ENCODE data around the gene C10orf90. TPM values are rescaled to one million over a fixed set of nuclear protein-coding genes. Genes with fewer than 3 reads are reported as not detected.

Gene C10orf90
- total and polyA plus RNA-seq, 2 experiments from 2014 or later, result not detected

- Histone ChIP-seq H3K27me3 (no peaks in the 10 kb centered on the region), H3K4me3 (no peak overlapping the region), H3K36me3 (no peaks in the 10 kb centered on the region), H3K4me1 (ENCODE audit: low read depth) (no peaks in the 10 kb centered on the region), H3K27ac (no peak overlapping the region), H3K9me3 (ENCODE audit: low read depth) (no peaks in the 10 kb centered on the region)
- no peak for DNase-seq (ENCODE audit: low read depth in 1 of 2, low spot score in 1 of 2)
- TF ChIP-seq, protein P1, sequence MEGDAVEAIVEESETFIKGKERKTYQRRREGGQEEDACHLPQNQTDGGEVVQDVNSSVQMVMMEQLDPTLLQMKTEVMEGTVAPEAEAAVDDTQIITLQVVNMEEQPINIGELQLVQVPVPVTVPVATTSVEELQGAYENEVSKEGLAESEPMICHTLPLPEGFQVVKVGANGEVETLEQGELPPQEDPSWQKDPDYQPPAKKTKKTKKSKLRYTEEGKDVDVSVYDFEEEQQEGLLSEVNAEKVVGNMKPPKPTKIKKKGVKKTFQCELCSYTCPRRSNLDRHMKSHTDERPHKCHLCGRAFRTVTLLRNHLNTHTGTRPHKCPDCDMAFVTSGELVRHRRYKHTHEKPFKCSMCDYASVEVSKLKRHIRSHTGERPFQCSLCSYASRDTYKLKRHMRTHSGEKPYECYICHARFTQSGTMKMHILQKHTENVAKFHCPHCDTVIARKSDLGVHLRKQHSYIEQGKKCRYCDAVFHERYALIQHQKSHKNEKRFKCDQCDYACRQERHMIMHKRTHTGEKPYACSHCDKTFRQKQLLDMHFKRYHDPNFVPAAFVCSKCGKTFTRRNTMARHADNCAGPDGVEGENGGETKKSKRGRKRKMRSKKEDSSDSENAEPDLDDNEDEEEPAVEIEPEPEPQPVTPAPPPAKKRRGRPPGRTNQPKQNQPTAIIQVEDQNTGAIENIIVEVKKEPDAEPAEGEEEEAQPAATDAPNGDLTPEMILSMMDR (IDR thresholded peaks at IDR 0.05; ENCODE audit: low read depth, low read length), result no peak
Measured at GRCh38 chr10:126509182-126509581, 161.3 kb downstream of the C10orf90 start.

- H3K9me3 ChIP-seq (ENCODE audit: low read depth), result no peaks in the 10 kb centered on the region
- no peaks in the 10 kb centered on the region for H3K27me3 ChIP-seq
- H3K4me1 ChIP-seq (ENCODE audit: low read depth), result no peaks in the 10 kb centered on the region
- H3K36me3 ChIP-seq, result no peaks in the 10 kb centered on the region
- H3K27ac ChIP-seq, result no peak overlapping the region
- peak in 1 of 2 donors; percentile 66 for DNase-seq (ENCODE audit: low read depth in 1 of 2, low spot score in 1 of 2)
- TF ChIP-seq, protein P1 (IDR thresholded peaks at IDR 0.05; ENCODE audit: low read depth, low read length), result no peak
- H3K4me3 ChIP-seq, result no peak overlapping the region
Measured at GRCh38 chr10:126508535-126509040, 161.9 kb downstream of the C10orf90 start.

- Histone ChIP-seq H3K4me3 (no peak overlapping the region), H3K9me3 (ENCODE audit: low read depth) (no peaks in the 10 kb centered on the region), H3K27ac (no peak overlapping the region), H3K36me3 (no peaks in the 10 kb centered on the region), H3K27me3 (no peaks in the 10 kb centered on the region), H3K4me1 (ENCODE audit: low read depth) (no peaks in the 10 kb centered on the region)
- DNase-seq (ENCODE audit: low read depth in 1 of 2, low spot score in 1 of 2), result no peak
- TF ChIP-seq, protein P1 (IDR thresholded peaks at IDR 0.05; ENCODE audit: low read depth, low read length), result no peak
Measured at GRCh38 chr10:126504761-126505112, 165.8 kb downstream of the C10orf90 start.

DNA sequence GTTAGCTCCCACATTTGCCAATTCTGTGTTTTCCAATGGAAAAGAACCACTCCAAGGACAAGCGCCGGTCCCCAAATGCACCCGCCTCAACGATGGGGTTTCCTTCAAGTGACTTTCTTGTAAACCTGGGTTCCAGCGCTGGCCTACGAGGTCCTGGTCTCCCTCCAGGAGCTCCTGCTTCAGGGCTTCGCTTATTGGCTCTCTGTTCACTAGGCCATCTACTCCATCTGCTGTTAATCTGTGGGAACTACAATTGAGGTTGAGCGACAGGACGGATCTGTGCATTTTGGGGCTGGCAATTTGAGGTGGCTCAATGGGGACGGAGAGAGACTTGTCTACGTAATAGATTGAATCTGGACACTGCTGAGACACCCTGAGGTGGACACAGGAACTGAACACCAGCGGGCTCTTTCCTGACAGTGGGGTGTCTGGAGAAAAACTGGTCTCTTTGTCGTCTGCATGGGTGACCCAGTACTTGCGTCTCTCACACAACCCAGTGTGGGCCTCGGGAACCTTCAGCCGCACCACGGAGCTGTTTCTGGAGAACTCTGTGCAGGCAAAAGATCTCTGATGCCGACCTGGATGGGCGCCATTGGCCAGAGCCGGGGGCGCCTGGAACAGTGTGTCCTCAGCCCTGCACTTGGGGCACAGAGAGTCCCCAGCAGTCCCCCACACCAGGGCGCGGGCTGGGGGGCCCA is 166.3 kb downstream of the C10orf90 start:
- Histone ChIP-seq H3K27ac (no peak overlapping the region), H3K9me3 (ENCODE audit: low read depth) (no peaks in the 10 kb centered on the region), H3K4me3 (no peak overlapping the region), H3K36me3 (no peaks in the 10 kb centered on the region), H3K4me1 (ENCODE audit: low read depth) (no peaks in the 10 kb centered on the region), H3K27me3 (no peaks in the 10 kb centered on the region)
- TF ChIP-seq, protein P1 (IDR thresholded peaks at IDR 0.05; ENCODE audit: low read depth, low read length), result peak; percentile 82
- DNase-seq (ENCODE audit: low read depth in 1 of 2, low spot score in 1 of 2), result peak; percentile 66 to 79

DNA sequence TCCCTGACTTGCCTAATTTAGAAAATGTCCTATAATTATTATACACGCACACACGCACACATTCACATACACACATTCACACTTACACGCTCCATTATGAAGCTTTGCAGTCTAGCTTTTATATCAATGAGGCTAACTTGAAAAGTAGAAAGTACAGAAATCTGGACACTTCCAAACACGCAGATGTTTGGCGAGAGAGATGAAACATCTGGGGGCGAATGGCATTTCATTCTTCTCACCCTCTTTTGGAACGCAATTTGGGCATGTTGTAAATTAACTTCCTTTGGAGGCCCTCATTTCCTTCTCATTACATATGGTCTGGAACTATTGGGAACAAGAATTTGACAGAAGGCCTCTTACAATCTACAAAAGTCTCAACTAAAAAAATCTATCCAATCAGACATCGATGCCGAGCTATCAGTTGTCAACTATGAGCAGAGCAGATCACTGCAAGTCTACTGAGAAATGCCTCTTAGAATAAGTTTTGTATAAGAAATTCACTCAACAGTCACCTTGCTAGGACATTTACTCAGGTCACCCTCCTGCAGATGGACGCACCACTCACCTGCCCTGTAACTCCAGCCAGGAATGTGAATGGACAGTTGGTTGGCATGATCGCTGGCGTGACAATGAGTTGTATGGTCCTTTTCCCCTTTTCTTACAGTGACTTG is 167.0 kb downstream of the C10orf90 start:
- no peak overlapping the region for H3K27ac ChIP-seq
- no peak overlapping the region for H3K4me3 ChIP-seq
- no peaks in the 10 kb centered on the region for H3K36me3 ChIP-seq
- DNase-seq (ENCODE audit: low read depth in 1 of 2, low spot score in 1 of 2), result no peak
- H3K9me3 ChIP-seq (ENCODE audit: low read depth), result no peaks in the 10 kb centered on the region
- H3K27me3 ChIP-seq, result no peaks in the 10 kb centered on the region
- TF ChIP-seq, protein P1 (IDR thresholded peaks at IDR 0.05; ENCODE audit: low read depth, low read length), result no peak
- H3K4me1 ChIP-seq (ENCODE audit: low read depth), result no peaks in the 10 kb centered on the region

Measured in cardiac muscle cell (in vitro differentiated cells and primary cell).